ENCODE data around the gene LRCH3.
A peak's percentile ranks its signal among the peaks of the same experiment; 100 is the strongest.

LRCH3 gene

GRCh38 chr3:197810901-197811300 is 19.8 kb downstream of the LRCH3 start:
- no peak for DNase-seq (ENCODE audit: low spot score)
- Histone ChIP-seq H3K4me3 (no peak overlapping the region), H3K27ac (no peak overlapping the region)
- TF ChIP-seq CTCF (IDR thresholded peaks at IDR 0.05): no peak

- H3K27ac ChIP-seq: peak overlapping the region; percentile 52 to 66
- no peak overlapping the region for H3K4me3 ChIP-seq
- DNase-seq (ENCODE audit: low spot score): no peak
- no peak for TF ChIP-seq CTCF (IDR thresholded peaks at IDR 0.05)
Observed at GRCh38 chr3:197811343-197811742, 20.3 kb downstream of the LRCH3 start.

GRCh38 chr3:197814372-197814771 is 23.3 kb downstream of the LRCH3 start:
- DNase-seq (ENCODE audit: low spot score): no peak
- TF ChIP-seq CTCF (IDR thresholded peaks at IDR 0.05): no peak
- H3K4me3 ChIP-seq: no peak overlapping the region
- no peak overlapping the region for H3K27ac ChIP-seq

GRCh38 chr3:197820550-197821335 is 29.7 kb downstream of the LRCH3 start:
- no peak for TF ChIP-seq CTCF (IDR thresholded peaks at IDR 0.05)
- Histone ChIP-seq H3K27ac (no peak overlapping the region), H3K4me3 (no peak overlapping the region)
- DNase-seq (ENCODE audit: low spot score): no peak

- Histone ChIP-seq H3K27ac (no peak overlapping the region), H3K4me3 (no peak overlapping the region)
- DNase-seq (ENCODE audit: low spot score): no peak
- no peak for TF ChIP-seq CTCF (IDR thresholded peaks at IDR 0.05)
Observed at GRCh38 chr3:197829397-197830045, 38.5 kb downstream of the LRCH3 start.

GRCh38 chr3:197830308-197830966 is 39.4 kb downstream of the LRCH3 start:
- TF ChIP-seq CTCF (IDR thresholded peaks at IDR 0.05): no peak
- no peak for DNase-seq (ENCODE audit: low spot score)
- Histone ChIP-seq H3K27ac (no peak overlapping the region), H3K4me3 (no peak overlapping the region)
